ENCODE results near the gene RNF215.
"Not testable (repeated sequence)": the region's sequence is repeated elsewhere in the genome, so short reads cannot be mapped to it uniquely, and the experiment has no call there.

The RNF215 gene

GRCh38 chr22:30357236-30357570 lies 30.0 kb downstream of the RNF215 start:
- DNase-seq: no peak

- peak; percentile 86 to 90 for DNase-seq
These were observed 30.6 kb downstream of the RNF215 start, which contains the start of the genes CCDC157 and SF3A1 for GRCh38 chr22:30356449-30357235. Gene CCDC157, plus strand, starts transcription at chr22:30357007. Its CDS starts 8,994 bp downstream, at chr22:30366001. Gene SF3A1, minus strand, starts transcription at chr22:30356894. Its CDS starts 102 bp downstream, at chr22:30356792.

- no peak for DNase-seq
These were observed 32.6 kb downstream of the RNF215 start for GRCh38 chr22:30354644-30355043.

GRCh38 chr22:30351226-30351625 lies 36.0 kb downstream of the RNF215 start:
- no peak for DNase-seq

GRCh38 chr22:30348809-30349208 lies 38.4 kb downstream of the RNF215 start:
- DNase-seq: no peak

GRCh38 chr22:30348404-30348803 lies 38.8 kb downstream of the RNF215 start:
- DNase-seq: no peak

- DNase-seq: no peak
These were observed 39.8 kb downstream of the RNF215 start for GRCh38 chr22:30347255-30347892.

- no peak for DNase-seq
These were observed 42.6 kb downstream of the RNF215 start for GRCh38 chr22:30344447-30345200.

- peak in 1 of 2 experiments; percentile 67 for DNase-seq
These were observed 46.1 kb downstream of the RNF215 start for GRCh38 chr22:30340911-30341685.

GRCh38 chr22:30338802-30339201 lies 48.4 kb downstream of the RNF215 start:
- DNase-seq: no peak

GRCh38 chr22:30338341-30338740 lies 48.9 kb downstream of the RNF215 start:
- DNase-seq: not testable (repeated sequence)

GRCh38 chr22:30337461-30337778 lies 49.8 kb downstream of the RNF215 start:
- DNase-seq: peak in 1 of 2 experiments; percentile 62

- peak in 1 of 2 experiments; percentile 62 for DNase-seq
These were observed 50.3 kb downstream of the RNF215 start for GRCh38 chr22:30336752-30337460.

- no peak for DNase-seq
These were observed 52.0 kb downstream of the RNF215 start for GRCh38 chr22:30335236-30335635.

- DNase-seq: no peak
These were observed 52.6 kb downstream of the RNF215 start for GRCh38 chr22:30334646-30335045.

- no peak for DNase-seq
These were observed 53.5 kb downstream of the RNF215 start for GRCh38 chr22:30333707-30334087.

GRCh38 chr22:30332994-30333706 lies 54.1 kb downstream of the RNF215 start:
- no peak for DNase-seq

- DNase-seq: no peak
These were observed 54.7 kb downstream of the RNF215 start for GRCh38 chr22:30332551-30332950.

All from NCI-H446 (cell line).